CD4-positive, alpha-beta T cell treated with Interleukin-17A for 4 hours (primary cell): ENCODE data around the gene RAB43.
"Not testable (repeated sequence)": the region's sequence is repeated elsewhere in the genome, so short reads cannot be mapped to it uniquely, and the experiment has no call there.

Experiments used
- DNase-seq: peaks from one replicate; pipeline ENCODE4 v3.0.0-alpha.2; 2020; ENCODE audit warnings: mixed read lengths

The RAB43 gene

GRCh38 chr3:129087904-129088303, 33.7 kb downstream of the RAB43 start:
- DNase-seq, result peak; percentile 41

GRCh38 chr3:129087138-129087702, 34.4 kb downstream of the RAB43 start:
- DNase-seq, result no peak

- DNase-seq, result no peak
Measured at GRCh38 chr3:129085818-129086217, 35.8 kb downstream of the RAB43 start.

- DNase-seq, result no peak
Measured at GRCh38 chr3:129085165-129085715, 36.4 kb downstream of the RAB43 start.

- DNase-seq, result no peak
Measured at GRCh38 chr3:129084501-129084900, 37.1 kb downstream of the RAB43 start.

GRCh38 chr3:129082026-129082425, 39.6 kb downstream of the RAB43 start:
- no peak for DNase-seq

GRCh38 chr3:129081503-129081902, 40.1 kb downstream of the RAB43 start:
- no peak for DNase-seq

GRCh38 chr3:129078510-129078909, 43.1 kb downstream of the RAB43 start:
- no peak for DNase-seq

GRCh38 chr3:129077222-129077621, 44.4 kb downstream of the RAB43 start:
- DNase-seq, result no peak

- no peak for DNase-seq
Measured at GRCh38 chr3:129070086-129070885, 51.3 kb downstream of the RAB43 start.

- not testable (repeated sequence) for DNase-seq
Measured at GRCh38 chr3:129069313-129070085, 52.1 kb downstream of the RAB43 start.

- DNase-seq, result peak; percentile 37
Measured at GRCh38 chr3:129068291-129068886, 53.2 kb downstream of the RAB43 start.

GRCh38 chr3:129067719-129068118, 53.9 kb downstream of the RAB43 start:
- not testable (repeated sequence) for DNase-seq

- no peak for DNase-seq
Measured at GRCh38 chr3:129065720-129066073, 55.9 kb downstream of the RAB43 start.

- no peak for DNase-seq
Measured at GRCh38 chr3:129065016-129065719, 56.4 kb downstream of the RAB43 start.

GRCh38 chr3:129063841-129064482, 57.6 kb downstream of the RAB43 start:
- no peak for DNase-seq

- no peak for DNase-seq
Measured at GRCh38 chr3:129063091-129063640, 58.4 kb downstream of the RAB43 start.

GRCh38 chr3:129061888-129062834, 59.4 kb downstream of the RAB43 start:
- no peak for DNase-seq

- no peak for DNase-seq
Measured at GRCh38 chr3:129061023-129061887, 60.3 kb downstream of the RAB43 start.
